NCI-H2196 treated with DMSO at 0.1 percent for 48 hours (cell line): ENCODE measurements around the gene SNX18.
"Not testable (repeated sequence)": the region's sequence is repeated elsewhere in the genome, so short reads cannot be mapped to it uniquely, and the experiment has no call there.

ENCODE experiments used
- DNase-seq: peaks from one replicate; lab custom pipeline; 2025; ENCODE audit not compliant: unreplicated experiment; lab: John Stamatoyannopoulos, UW

Gene SNX18

DNA sequence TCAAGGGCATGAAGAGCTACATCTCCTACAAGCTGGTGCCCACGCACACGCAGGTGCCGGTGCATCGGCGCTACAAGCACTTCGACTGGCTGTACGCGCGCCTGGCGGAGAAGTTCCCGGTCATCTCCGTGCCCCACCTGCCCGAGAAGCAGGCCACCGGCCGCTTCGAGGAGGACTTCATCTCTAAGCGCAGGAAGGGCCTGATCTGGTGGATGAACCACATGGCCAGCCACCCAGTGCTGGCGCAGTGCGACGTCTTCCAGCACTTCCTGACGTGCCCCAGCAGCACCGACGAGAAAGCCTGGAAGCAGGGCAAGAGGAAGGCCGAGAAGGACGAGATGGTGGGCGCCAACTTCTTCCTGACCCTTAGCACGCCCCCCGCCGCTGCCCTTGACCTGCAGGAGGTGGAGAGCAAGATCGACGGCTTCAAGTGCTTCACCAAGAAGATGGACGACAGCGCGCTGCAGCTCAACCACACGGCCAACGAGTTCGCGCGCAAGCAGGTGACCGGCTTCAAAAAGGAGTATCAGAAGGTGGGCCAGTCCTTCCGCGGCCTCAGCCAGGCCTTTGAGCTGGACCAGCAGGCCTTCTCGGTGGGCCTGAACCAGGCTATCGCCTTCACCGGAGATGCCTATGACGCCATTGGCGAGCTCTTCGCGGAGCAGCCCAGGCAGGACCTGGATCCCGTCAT is 1.4 kb downstream of the SNX18 start:
- no peak for DNase-seq

GRCh38 chr5:54519509-54519876 is 1.9 kb downstream of the SNX18 start:
- no peak for DNase-seq

DNA sequence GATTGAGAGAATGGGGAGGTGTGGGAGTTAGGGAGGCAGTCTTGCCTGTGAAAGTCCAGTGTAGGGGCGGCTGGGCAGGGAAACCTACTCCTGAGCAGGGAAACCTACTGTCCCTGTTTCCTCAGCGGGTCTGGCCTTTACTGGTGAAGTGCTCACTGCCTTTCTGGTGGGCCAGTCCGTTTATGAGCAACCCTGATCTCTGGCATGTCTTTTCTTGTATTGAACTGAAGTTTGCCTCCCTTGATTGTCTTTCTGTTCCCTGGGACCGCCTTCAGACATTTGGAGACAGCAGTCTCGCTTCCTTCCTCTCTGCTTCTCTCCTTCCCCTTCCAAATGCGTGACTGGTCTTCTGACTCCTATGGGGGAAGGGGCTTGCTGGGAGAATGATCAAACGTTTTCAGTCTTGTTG is 2.9 kb downstream of the SNX18 start:
- no peak for DNase-seq

GRCh38 chr5:54520940-54521339 is 3.4 kb downstream of the SNX18 start:
- DNase-seq = no peak

GRCh38 chr5:54521856-54522479 is 4.4 kb downstream of the SNX18 start:
- DNase-seq = no peak

DNA sequence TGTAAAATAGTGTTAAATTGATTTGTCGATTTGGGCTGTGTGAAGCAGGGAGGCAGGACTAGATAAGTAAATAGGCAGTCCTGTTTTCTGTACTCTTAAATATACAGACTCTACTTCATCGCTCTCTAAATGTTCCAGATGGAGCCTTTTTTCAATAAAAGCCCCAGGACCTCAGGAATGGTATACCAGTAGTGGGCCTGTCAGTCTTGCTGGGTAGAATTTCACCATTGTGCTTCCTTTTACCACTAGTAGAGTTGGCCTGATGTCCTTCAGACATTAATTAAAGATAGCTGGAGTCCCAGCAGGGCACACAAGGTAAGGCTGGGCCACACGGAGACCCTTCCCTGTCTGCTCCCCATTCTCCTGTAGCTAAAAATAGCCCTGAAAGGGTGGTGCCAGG is 6.0 kb downstream of the SNX18 start:
- no peak for DNase-seq

DNA sequence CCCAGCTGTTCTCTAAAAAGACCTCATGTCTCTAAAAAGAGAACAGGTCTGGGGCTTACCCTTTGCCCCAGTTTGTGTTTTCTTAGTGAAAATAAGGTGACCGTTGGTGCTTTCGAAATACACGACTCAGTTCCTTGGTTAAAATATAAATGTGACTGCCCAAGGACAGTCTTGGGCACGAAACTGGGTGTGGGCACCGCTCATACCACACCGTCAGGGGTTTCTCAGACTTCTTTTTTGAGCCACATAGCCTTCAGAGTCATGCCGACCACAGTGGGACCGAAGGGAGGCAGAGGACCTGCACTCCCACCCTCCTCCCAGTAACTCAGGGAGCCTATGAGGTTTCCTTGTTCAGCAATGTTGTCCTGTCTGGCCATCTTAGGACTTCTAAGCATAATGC is 6.5 kb downstream of the SNX18 start:
- no peak for DNase-seq

DNA sequence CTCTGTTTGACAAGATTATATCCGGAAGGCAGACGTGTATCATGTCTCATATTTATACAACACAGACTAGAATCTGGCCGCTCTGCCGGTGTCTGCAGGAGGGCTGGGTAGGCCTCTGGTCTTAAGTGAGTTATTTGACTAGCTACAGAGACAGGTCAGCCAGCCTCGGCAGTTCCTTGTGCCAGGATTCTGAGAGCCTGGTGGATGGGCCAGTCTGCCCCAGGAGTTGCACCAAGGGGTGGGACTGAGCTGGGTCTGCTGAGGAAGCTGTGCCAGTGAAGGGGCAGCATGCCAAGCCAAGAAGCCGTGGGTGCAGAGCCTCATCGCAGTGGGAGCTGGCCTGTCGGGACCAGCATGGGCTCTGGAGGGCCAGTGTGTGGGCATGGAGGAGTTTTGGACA is 7.1 kb downstream of the SNX18 start:
- no peak for DNase-seq

DNA sequence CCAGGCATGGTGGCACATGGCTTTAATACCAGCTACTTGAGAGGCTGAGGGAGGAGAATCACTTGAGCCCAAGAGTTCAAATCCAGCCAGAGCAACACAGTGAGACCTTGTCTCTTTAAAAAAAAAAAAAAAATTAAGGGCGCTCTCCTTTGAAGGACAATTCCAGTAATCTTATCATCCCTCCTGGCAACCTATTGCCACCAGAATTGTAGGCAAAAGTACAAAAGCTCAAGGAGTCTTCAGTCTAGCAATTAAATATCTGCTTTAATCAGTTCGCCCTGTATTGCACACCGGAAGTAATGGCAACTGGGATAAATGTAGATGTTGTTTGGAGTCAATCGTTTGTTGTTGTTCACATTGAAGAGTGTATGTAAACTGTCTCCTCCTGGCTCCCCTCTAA is 7.7 kb downstream of the SNX18 start:
- DNase-seq = no peak

- DNase-seq = no peak
These were observed 8.1 kb downstream of the SNX18 start for GRCh38 chr5:54525692-54526091.

DNA sequence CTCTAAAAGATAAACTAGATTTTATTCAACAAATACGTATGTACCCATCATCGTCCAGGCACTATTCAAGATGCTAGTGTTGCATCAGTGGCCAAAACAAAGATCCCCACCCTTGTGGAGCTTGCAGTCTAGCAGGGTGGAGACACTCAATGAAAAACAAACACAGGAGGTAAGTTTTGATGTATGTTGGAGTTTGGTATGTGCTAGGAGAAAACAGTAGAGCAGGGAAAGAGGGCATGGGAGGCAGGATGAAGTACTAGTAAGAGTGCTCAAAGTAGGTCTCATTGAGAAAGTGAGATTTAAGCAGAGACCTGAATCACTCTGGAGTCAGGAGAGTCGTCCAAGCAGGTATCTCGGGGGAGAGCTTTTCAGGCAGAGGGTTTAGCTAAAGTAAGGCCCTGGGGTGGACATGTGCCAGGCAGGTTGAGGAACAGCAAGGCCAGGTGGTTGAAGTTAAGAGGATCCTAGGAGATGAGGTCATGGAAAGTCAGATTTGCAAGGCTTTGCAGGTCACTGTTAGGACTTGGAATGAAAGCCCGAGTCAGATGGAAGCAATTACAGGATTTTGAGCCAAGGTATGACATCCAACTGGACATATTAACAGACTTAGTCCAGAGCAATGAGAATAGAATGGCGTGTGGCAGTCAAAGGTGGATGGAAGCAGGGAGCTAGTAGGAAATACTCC is 9.2 kb downstream of the SNX18 start:
- no peak for DNase-seq

GRCh38 chr5:54528633-54529209 is 11.2 kb downstream of the SNX18 start:
- no peak for DNase-seq

GRCh38 chr5:54529565-54529964 is 12.0 kb downstream of the SNX18 start:
- no peak for DNase-seq

DNA sequence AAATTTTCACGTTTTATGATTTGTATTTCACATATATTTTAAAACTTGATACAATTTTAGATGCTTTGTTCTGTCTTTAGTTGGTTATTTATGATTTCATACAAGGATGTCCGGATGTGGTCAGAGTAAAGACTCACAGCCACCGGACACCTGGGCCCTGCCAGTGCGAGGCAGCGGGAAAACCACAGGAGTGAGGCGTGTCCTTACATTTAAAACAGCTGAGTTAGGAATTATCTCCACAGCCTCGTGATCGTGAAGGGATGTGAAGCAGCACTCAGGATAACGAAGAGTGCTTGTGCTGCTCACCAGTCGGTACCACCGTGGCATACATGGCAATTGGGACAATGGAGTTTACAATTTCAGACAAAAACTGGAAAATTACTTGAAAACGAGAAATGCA is 14.0 kb downstream of the SNX18 start:
- DNase-seq = no peak

DNA sequence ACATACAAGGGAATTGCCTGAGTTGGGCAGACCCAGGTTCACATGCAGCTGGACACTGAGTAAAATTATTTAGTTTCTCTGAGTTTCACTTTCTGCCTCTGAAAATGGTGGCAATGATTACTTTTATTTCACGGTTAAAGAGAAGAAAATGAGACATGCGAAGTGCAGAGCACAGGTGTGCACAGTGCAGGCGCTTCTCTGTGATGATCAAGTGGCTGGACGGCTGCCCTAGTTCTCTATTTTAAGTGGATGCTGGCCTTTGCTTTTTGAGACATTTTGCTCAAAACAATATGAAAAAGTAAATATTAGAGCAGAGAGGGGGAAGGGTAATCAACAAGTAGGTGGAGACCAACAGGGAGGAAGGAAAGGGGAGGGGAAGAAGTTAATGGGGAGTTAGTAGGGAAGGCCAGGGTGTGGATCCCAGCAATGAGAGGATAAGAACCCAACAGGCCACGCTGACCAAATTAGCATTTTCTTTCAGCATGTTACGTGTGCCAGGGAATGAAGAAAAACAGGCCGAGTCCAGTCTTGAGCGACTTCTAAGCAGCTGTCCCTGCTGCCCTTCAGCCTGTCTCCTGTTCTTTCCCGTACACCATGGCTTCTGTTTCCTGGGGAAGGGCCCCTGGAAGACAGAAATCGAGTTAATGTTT is 16.1 kb downstream of the SNX18 start:
- DNase-seq = no peak

- no peak for DNase-seq
These were observed 16.8 kb downstream of the SNX18 start for GRCh38 chr5:54534191-54535004.

DNA sequence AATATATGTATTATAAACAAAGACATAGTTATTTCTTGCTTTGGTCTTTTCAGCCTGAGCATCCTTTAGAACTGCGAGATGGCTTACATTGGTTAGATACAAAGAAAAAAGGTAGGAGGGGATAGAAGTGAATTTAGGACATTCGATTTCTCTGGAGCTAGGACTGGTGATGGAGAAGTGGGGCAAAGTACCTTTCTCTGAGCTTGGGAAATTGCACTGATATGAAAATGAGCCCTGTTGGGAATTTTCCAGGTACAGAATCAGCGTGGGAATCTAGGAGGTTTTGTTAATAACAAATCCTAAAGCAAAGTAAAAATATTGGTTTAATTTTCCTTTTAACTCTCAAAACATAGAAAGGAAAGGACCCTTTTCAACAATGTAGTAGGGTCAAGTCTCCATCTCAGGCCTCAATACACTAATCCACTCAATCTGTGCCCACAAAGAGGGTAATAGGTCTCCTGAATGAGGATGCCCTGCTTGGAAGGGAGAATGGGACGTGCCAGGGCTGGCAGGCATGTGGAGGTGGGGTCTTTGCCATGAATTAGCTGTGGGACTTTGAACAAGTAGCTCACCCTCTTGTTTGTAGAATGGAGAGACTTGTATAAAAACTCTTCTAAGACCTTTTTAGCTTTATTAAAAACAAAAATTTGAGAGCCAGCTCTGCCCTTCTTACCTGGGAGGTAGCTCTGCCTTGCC is 17.7 kb downstream of the SNX18 start:
- no peak for DNase-seq

- not testable (repeated sequence) for DNase-seq
These were observed 18.8 kb downstream of the SNX18 start for GRCh38 chr5:54536375-54536774.

DNA sequence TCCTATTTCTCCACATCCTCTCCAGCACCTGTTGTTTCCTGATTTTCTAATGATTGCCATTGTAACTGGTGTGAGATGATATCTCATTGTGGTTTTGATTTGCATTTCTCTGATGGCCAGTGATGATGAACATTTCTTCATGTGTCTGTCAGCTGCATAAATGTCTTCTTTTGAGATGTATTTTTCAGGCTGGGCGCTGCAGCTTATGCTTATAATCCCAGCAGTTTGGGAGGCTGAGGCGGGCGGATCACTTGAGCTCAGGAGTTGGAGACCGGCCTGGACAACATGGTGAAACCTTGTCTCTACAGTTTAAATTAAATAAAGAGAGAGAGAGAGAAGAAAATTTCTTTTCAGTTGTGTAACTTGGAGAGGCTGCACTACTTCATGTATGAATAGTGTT is 19.3 kb downstream of the SNX18 start:
- not testable (repeated sequence) for DNase-seq

- no peak for DNase-seq
These were observed 20.2 kb downstream of the SNX18 start for GRCh38 chr5:54537725-54538124.
